ENCODE results near the gene SEC61B.
"Not testable (repeated sequence)": the region's sequence is repeated elsewhere in the genome, so short reads cannot be mapped to it uniquely, and the experiment has no call there.

SEC61B gene

DNA sequence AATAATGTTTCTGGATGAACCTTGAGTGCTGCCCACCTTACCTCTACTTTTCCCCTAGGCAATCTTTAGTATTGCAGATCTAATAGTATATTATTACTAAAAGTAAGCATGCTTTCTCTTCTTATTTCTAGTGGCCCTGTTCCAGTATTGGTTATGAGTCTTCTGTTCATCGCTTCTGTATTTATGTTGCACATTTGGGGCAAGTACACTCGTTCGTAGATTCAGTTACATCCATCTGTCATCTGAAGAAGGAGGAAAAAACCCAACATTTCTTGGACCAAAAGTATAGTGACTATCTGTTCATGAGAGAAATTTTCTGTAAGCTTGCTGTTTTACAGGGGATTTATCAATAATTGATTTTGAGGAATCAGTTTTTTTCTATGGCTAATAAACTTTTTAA is 8.1 kb downstream of the SEC61B start:
- TF ChIP-seq, protein P1, sequence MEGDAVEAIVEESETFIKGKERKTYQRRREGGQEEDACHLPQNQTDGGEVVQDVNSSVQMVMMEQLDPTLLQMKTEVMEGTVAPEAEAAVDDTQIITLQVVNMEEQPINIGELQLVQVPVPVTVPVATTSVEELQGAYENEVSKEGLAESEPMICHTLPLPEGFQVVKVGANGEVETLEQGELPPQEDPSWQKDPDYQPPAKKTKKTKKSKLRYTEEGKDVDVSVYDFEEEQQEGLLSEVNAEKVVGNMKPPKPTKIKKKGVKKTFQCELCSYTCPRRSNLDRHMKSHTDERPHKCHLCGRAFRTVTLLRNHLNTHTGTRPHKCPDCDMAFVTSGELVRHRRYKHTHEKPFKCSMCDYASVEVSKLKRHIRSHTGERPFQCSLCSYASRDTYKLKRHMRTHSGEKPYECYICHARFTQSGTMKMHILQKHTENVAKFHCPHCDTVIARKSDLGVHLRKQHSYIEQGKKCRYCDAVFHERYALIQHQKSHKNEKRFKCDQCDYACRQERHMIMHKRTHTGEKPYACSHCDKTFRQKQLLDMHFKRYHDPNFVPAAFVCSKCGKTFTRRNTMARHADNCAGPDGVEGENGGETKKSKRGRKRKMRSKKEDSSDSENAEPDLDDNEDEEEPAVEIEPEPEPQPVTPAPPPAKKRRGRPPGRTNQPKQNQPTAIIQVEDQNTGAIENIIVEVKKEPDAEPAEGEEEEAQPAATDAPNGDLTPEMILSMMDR (IDR thresholded peaks at IDR 0.05; ENCODE audit: low read depth, low read length) = no peak

DNA sequence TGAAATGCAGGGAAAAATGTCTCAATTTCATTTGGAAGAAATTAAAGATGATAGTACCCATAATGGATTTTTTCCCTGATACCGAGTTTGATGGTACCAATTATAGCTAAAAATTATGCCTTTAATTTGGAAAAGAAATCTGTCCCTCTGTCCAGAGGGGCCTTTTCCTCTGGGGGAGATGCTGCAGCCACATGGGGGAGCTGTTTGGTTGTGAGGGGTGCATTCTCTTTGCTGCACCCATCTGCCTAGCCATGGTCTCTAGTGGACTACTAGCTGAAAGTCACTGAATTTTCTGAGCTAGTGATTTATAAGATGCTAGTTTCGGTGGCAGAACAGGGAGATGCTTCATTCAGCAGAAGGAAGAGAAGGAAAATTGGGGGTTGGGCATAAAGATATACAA is 9.6 kb downstream of the SEC61B start:
- TF ChIP-seq, protein P1 (IDR thresholded peaks at IDR 0.05; ENCODE audit: low read depth, low read length) = peak; percentile 64
- DNase-seq (ENCODE audit: extremely low read depth, low read depth) = no peak

More for the DNA sequence above, 8.1 kb downstream of the SEC61B start:
- no peak for DNase-seq (ENCODE audit: extremely low read depth, low read depth)

DNA sequence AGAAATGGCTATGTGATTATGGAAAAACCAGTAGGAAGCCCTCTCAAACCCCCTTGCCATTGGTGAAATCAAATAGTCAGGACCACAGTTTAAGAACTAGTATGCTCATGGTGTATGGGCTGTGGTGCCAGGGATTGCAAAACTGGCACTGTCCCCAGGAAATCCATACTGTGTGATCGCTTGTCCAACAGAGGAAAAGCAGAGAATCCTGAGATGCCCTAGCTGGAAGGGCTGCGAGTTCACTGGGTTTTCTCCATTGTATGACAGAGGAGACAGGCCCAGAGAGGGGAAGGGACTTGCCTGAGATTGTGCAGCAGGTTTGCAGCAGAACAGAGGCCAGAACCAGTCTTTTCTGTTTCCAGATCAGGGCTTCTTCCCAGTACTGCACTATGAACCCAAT is 12.5 kb downstream of the SEC61B start:
- DNase-seq (ENCODE audit: extremely low read depth, low read depth) = no peak
- TF ChIP-seq, protein P1 (IDR thresholded peaks at IDR 0.05; ENCODE audit: low read depth, low read length) = no peak

DNA sequence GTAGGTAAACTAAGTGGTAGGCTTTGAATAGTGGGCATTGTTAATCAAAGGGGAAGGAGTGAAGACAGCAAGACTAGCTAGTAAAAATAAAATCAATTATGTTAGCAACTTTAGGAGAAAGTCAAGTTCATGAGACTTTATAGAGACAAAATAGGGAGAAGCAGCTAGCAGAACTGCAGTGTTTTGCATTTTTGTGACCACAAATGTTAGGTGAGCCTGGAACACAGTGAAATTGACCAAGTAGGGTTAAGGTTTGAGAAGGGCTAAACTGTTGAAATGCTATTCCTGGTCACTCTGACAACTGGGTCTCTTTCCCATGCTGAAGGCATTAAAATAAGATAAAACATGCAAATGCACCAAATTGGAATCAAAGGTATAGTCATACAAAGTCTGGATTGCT is 13.0 kb downstream of the SEC61B start:
- TF ChIP-seq, protein P1 (IDR thresholded peaks at IDR 0.05; ENCODE audit: low read depth, low read length) = no peak

DNA sequence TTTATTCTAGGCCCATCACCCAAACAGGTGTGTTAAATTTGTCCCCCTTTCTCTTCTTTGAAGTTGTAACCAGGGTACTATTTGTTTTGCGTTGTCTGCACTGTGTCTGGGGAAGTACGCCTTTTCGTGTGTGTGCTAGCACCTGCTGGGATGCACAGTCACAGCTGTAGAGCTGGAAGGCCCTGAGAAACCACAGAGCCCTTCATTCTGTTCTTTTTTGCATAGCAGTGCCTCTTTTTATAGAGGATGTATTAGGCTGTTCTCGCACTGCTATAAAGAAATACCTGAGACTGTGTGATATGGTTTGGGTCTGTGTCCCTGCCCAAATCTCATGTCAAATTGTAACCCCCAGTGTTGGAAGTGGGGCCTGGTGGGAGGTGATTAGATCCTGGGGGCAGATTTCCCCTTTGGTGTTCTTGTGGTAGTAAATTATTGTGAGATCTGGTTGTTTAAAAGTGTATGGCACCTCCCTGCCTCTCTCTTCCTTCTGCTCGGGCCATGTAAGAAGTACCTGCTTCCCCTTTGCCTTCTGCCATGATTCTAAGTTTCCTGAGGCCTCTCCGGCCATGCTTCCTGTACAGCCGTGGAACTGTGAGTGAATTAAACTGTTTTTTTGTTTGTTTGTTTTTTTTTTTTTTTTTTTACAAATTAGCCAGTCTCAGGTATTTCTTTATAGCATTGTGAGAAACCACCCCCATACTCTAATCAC is 14.0 kb downstream of the SEC61B start:
- DNase-seq (ENCODE audit: extremely low read depth, low read depth) = no peak
- TF ChIP-seq, protein P1 (IDR thresholded peaks at IDR 0.05; ENCODE audit: low read depth, low read length) = no peak

More for the DNA sequence above, 13.0 kb downstream of the SEC61B start:
- no peak for DNase-seq (ENCODE audit: extremely low read depth, low read depth)

DNA sequence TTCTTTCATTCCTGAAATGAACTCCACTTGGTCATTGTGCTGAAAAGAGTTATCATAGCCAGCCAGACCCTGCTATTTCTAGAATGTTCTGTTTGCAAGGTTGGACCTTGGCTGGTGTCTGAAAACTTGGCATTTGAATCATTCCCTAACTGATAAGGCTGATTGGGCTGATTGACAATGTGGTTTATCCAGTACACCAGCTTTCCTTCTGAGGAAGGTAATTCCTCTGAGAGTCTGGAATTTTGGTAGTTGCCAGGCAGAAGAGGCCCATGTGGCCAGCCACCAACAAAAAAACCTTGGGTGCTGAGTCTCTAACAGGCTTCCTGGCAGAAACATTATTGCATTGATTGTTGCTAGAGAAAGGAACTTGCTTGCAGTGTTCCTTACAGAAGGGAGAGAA is 15.3 kb downstream of the SEC61B start:
- TF ChIP-seq, protein P1 (IDR thresholded peaks at IDR 0.05; ENCODE audit: low read depth, low read length) = no peak
- no peak for DNase-seq (ENCODE audit: extremely low read depth, low read depth)

DNA sequence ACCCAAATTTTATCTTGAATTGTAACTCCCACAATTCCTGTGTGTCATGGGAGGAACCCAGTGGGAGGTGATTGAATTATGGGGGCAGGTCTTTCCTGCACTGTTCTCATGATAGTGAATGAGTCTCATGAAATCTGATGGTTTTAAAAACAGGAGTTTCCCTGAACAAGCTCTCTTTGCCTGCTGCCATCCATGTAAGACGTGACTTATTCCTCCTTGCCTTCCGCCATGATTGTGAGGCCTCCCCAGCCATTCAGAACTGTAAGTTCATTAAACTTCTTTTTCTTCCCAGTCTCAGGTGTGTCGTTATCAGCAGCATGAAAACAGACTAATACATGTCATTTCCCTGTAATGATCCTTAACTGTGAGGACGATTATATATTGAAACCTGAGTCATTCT is 15.8 kb downstream of the SEC61B start:
- not testable (repeated sequence) for DNase-seq (ENCODE audit: extremely low read depth, low read depth)

DNA sequence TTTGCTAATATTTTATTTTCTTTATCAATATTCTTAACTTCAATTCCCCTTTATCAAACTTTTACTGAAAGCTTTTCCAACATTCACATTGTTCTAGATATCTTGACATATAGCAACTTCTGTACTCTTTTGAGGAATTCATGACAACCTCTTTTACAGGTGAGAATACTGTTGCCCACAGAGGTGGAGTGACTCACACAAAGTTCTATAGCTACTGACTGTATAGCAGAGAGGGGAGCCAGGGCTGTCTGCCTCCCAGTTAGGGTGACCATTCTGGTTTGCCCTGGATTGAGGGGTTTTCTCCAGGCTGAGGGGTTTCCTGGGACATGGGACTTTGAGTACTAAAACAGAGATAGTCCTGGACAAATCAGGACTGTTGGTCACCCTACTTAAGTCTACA is 16.2 kb downstream of the SEC61B start:
- TF ChIP-seq, protein P1 (IDR thresholded peaks at IDR 0.05; ENCODE audit: low read depth, low read length) = no peak
- DNase-seq (ENCODE audit: extremely low read depth, low read depth) = no peak
